HepG2 (cell line): ENCODE data around the gene JMJD1C. TPM values are rescaled to one million over a fixed set of nuclear protein-coding genes. Genes with fewer than 3 reads are reported as not detected.
A peak's percentile ranks its signal among the peaks of the same experiment; 100 is the strongest.

Experiments used
- BORCS8-MEF2B ChIP-seq: sonication (generic); formaldehyde crosslinking; IDR thresholded peaks from 2 replicates; pipeline ENCODE4 v1.8.0; 2022; ENCODE audit warnings: mild to moderate bottlenecking, missing genetic modification reagents
- CTCF ChIP-seq: sonication (generic); formaldehyde crosslinking; IDR thresholded peaks from 2 replicates; pipeline ENCODE4 v1.5.0; 2020; ENCODE audit warnings: mild to moderate bottlenecking, missing genetic modification reagents, moderate library complexity
- MAFG ChIP-seq: sonication (generic); formaldehyde crosslinking; IDR thresholded peaks from 2 replicates; pipeline ENCODE4 v1.5.1; 2020; ENCODE audit warnings: mild to moderate bottlenecking, missing genetic modification reagents
- MAZ ChIP-seq, 2 experiments: sonication (generic) in 1 of 2; formaldehyde crosslinking in 1 of 2; IDR thresholded peaks; 2 replicates each; pipeline versions ENCODE4 v1.5.0 to v1.6.1; 2012 to 2020; ENCODE audit warnings: low read depth in 2 of 2, mild to moderate bottlenecking in 2 of 2, borderline replicate concordance in 1 of 2, improper control_type of control experiment in 1 of 2, low read length in 1 of 2, missing genetic modification reagents in 1 of 2, moderate library complexity in 1 of 2
- NFKB2 ChIP-seq: sonication (generic); formaldehyde crosslinking; IDR thresholded peaks from 2 replicates; pipeline ENCODE4 v1.4.0; 2020; ENCODE audit warnings: missing genetic modification reagents, borderline replicate concordance
- RARG ChIP-seq: sonication (generic); formaldehyde crosslinking; IDR thresholded peaks from 2 replicates; pipeline ENCODE4 v1.4.0; 2020; ENCODE audit warnings: low read depth, mild to moderate bottlenecking, missing genetic modification reagents
- SAFB2 ChIP-seq: sonication (generic); formaldehyde crosslinking; IDR thresholded peaks from 2 replicates; pipeline ENCODE4 v1.5.1; 2020; ENCODE audit warnings: missing genetic modification reagents, low read depth, mild to moderate bottlenecking, borderline replicate concordance
- SIN3B ChIP-seq: fragments of 150-350 bp; IDR thresholded peaks from 2 replicates; pipeline ENCODE4 v1.6.1; 2014; ENCODE audit warnings: low read length
- SIX4 ChIP-seq: sonication (generic); formaldehyde crosslinking; IDR thresholded peaks from 2 replicates; pipeline ENCODE4 v1.4.0; 2020; ENCODE audit warnings: missing genetic modification reagents
- U2AF2 ChIP-seq: fragments of 200-400 bp; formaldehyde crosslinking; IDR thresholded peaks from 2 replicates; pipeline ENCODE4 v1.6.1; 2017; ENCODE audit warnings: low read depth, mild to moderate bottlenecking, low read length
- ZBTB43 ChIP-seq: sonication (generic); formaldehyde crosslinking; conservative IDR thresholded peaks from 2 replicates; pipeline ENCODE4 v1.4.0; 2020; ENCODE audit warnings: missing genetic modification reagents
- ZNF17 ChIP-seq: sonication (generic); formaldehyde crosslinking; IDR thresholded peaks from 2 replicates; pipeline ENCODE4 v1.5.0; 2020; ENCODE audit warnings: mild to moderate bottlenecking, missing genetic modification reagents
- ZNF562 ChIP-seq: sonication (generic); formaldehyde crosslinking; IDR thresholded peaks from 2 replicates; pipeline ENCODE4 v1.8.0; 2022; ENCODE audit warnings: missing genetic modification reagents, borderline replicate concordance
- ZNF577 ChIP-seq: sonication (generic); formaldehyde crosslinking; IDR thresholded peaks from 2 replicates; pipeline ENCODE4 v1.4.0; 2020; ENCODE audit warnings: mild to moderate bottlenecking, low read depth, missing genetic modification reagents, borderline replicate concordance
- ZNF589 ChIP-seq: sonication (generic); formaldehyde crosslinking; conservative IDR thresholded peaks from 2 replicates; pipeline ENCODE4 v1.8.0; 2022; ENCODE audit warnings: mild to moderate bottlenecking, moderate library complexity, missing genetic modification reagents
- ZNF879 ChIP-seq: sonication (generic); formaldehyde crosslinking; IDR thresholded peaks from 2 replicates; pipeline ENCODE4 v1.8.1; 2023; ENCODE audit warnings: missing genetic modification reagents
- ZSCAN30 ChIP-seq: sonication (generic); formaldehyde crosslinking; IDR thresholded peaks from 2 replicates; pipeline ENCODE4 v1.5.0; 2020; ENCODE audit warnings: mild to moderate bottlenecking, missing genetic modification reagents
- polyA plus RNA-seq, 8 experiments: library from polyadenylated mRNA; depleted of rRNA in 3 of 8; stranded (reverse) in 7 of 8; unstranded in 1 of 8; fragments of >200 nt; fragmentation: Illumina TruSeq in 4 of 8; extraction: Trizol in 4 of 8; gene quantifications; 2 replicates each; pipeline versions ENCODE4 v1.2.1 to v1.2.3, GENCODE V29; 2011 to 2016; ENCODE audit warnings: low read depth in 4 of 8, missing spikeins in 1 of 8, mixed read lengths in 1 of 8; ENCODE audit not compliant: insufficient read depth in 1 of 8
- total RNA-seq, 5 experiments: library from RNA; depleted of rRNA; stranded (reverse); fragments of >200 nt; fragmentation: Illumina TruSeq; extraction: Trizol; gene quantifications; 2 replicates each; pipeline ENCODE4 v1.2.3, GENCODE V29; 2016; ENCODE audit warnings: low read depth in 1 of 5
- TF ChIP-seq, protein P1 (sequence below): sonication (generic); formaldehyde crosslinking; IDR thresholded peaks from 2 replicates; pipeline ENCODE4 v1.4.0; 2020; ENCODE audit warnings: missing genetic modification reagents, borderline replicate concordance
- TF ChIP-seq, protein P2 (sequence below): sonication (generic); formaldehyde crosslinking; IDR thresholded peaks from 2 replicates; pipeline ENCODE4 v1.4.0; 2020; ENCODE audit warnings: mild to moderate bottlenecking, missing genetic modification reagents

JMJD1C gene
- total and polyA plus RNA-seq, 2 of the 13 experiments (the other 11 are each of a cell fraction or from before 2014, with no cell fraction given): 42.3 to 42.7 TPM

- TF ChIP-seq, protein P1, sequence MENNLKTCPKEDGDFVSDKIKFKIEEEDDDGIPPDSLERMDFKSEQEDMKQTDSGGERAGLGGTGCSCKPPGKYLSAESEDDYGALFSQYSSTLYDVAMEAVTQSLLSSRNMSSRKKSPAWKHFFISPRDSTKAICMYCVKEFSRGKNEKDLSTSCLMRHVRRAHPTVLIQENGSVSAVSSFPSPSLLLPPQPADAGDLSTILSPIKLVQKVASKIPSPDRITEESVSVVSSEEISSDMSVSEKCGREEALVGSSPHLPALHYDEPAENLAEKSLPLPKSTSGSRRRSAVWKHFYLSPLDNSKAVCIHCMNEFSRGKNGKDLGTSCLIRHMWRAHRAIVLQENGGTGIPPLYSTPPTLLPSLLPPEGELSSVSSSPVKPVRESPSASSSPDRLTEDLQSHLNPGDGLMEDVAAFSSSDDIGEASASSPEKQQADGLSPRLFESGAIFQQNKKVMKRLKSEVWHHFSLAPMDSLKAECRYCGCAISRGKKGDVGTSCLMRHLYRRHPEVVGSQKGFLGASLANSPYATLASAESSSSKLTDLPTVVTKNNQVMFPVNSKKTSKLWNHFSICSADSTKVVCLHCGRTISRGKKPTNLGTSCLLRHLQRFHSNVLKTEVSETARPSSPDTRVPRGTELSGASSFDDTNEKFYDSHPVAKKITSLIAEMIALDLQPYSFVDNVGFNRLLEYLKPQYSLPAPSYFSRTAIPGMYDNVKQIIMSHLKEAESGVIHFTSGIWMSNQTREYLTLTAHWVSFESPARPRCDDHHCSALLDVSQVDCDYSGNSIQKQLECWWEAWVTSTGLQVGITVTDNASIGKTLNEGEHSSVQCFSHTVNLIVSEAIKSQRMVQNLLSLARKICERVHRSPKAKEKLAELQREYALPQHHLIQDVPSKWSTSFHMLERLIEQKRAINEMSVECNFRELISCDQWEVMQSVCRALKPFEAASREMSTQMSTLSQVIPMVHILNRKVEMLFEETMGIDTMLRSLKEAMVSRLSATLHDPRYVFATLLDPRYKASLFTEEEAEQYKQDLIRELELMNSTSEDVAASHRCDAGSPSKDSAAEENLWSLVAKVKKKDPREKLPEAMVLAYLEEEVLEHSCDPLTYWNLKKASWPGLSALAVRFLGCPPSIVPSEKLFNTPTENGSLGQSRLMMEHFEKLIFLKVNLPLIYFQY: peak; percentile 81; the same call in 1 of the 2 replicates
- TF ChIP-seq ZBTB43 (CRISPR knock-in tag) (0 out of 2 replicates have a peak, but pooled peaks have one; percentile 32), BORCS8-MEF2B (peak; percentile 25; the same call in 1 of the 2 replicates), SIN3B (no peak), NFKB2 (peak; percentile 85), MAZ (IDR thresholded peaks at IDR 0.05; ENCODE audit: borderline replicate concordance, low read depth, low read length) (peak; percentile 92), MAZ (CRISPR knock-in tag; IDR thresholded peaks at IDR 0.05; ENCODE audit: low read depth) (peak; percentile 94), ZNF17 (CRISPR knock-in tag) (no peak), MAFG (CRISPR knock-in tag) (no peak), SAFB2 (peak; percentile 88), RARG (CRISPR knock-in tag) (no peak), ZNF589 (CRISPR knock-in tag) (0 out of 2 replicates have a peak, but pooled peaks have one; percentile 43), ZSCAN30 (CRISPR knock-in tag) (no peak), SIX4 (no peak), U2AF2 (no peak), ZNF879 (CRISPR knock-in tag) (no peak; the same call in 1 of the 2 replicates), ZNF562 (CRISPR knock-in tag) (no peak), ZNF577 (no peak), CTCF (CRISPR knock-in tag) (peak; percentile 57)
- TF ChIP-seq, protein P2, sequence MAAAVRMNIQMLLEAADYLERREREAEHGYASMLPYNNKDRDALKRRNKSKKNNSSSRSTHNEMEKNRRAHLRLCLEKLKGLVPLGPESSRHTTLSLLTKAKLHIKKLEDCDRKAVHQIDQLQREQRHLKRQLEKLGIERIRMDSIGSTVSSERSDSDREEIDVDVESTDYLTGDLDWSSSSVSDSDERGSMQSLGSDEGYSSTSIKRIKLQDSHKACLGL (CRISPR knock-in tag): peak; percentile 60; the same call in 1 of the 2 replicates
These were observed at the start of gene JMJD1C (continued) for GRCh38 chr10:63465293-63466143.
